SK-N-SH (cell line): Measurements from ENCODE around the gene PCAT6. TPM values are rescaled to one million over a fixed set of nuclear protein-coding genes. Genes with fewer than 3 reads are reported as not detected.

Source experiments
- CTCF ChIA-PET: fragments of 300-600, 350-600 bp; formaldehyde crosslinking; extraction: SDS; loops from one replicate; lab custom pipeline; 2021; lab: Yijun Ruan, JAX
- POLR2A ChIA-PET: fragments of 350-600 bp; sonication (Branson Sonifier 250); formaldehyde crosslinking; extraction: SDS; loops from one replicate; lab custom pipeline; 2020; ENCODE audit warnings: antibody characterized with exemption, inconsistent platforms; lab: Yijun Ruan, JAX
- DNase-seq: peaks from one replicate; pipeline ENCODE4 v3.0.0; 2012
- H2AFZ ChIP-seq: fragments of 200-600 bp; sonication (generic); 2 replicates; pipeline ENCODE4 v1.8.1; 2016; ENCODE audit warnings: antibody characterized with exemption, mild to moderate bottlenecking, low read depth
- H3F3A ChIP-seq: fragments of 200-600 bp; sonication (generic); replicated peaks from 2 replicates; pipeline ENCODE3; 2016; ENCODE audit warnings: antibody characterized with exemption, mild to moderate bottlenecking; ENCODE audit not compliant: insufficient read depth
- H3K27ac ChIP-seq, 2 experiments: fragments of 200-500 bp in 1 of 2; fragments of 200-600 bp in 1 of 2; sonication (Bioruptor generic) in 1 of 2; sonication (generic), shearing (Covaris generic) in 1 of 2; 2 replicates each; pipeline versions ENCODE4 v1.5.1 to v1.6.1; 2014 to 2016; ENCODE audit warnings: low read depth in 2 of 2, inconsistent platforms in 1 of 2, low read length in 1 of 2, mild to moderate bottlenecking in 1 of 2, mixed read lengths in 1 of 2
- H3K27me3 ChIP-seq: fragments of 200-600 bp; sonication (generic), shearing (Covaris generic); 2 replicates; pipeline ENCODE4 v1.6.1; 2016; ENCODE audit warnings: mixed run types; ENCODE audit not compliant: insufficient read depth
- H3K36me3 ChIP-seq, 2 experiments: fragments of 200-500 bp in 1 of 2; fragments of 200-600 bp in 1 of 2; sonication (Bioruptor generic) in 1 of 2; sonication (generic) in 1 of 2; replicated peaks in 1 of 2; 2 replicates each; pipeline versions ENCODE3 to v1.5.1; 2014 to 2016; ENCODE audit warnings: low read length in 1 of 2, mild to moderate bottlenecking in 1 of 2; ENCODE audit not compliant: insufficient read depth in 2 of 2, control insufficient read depth in 1 of 2
- H3K4me1 ChIP-seq, 2 experiments: fragments of 200-500 bp in 1 of 2; fragments of 200-600 bp in 1 of 2; sonication (Bioruptor generic) in 1 of 2; sonication (generic), shearing (Covaris generic) in 1 of 2; 2 replicates each; pipeline versions ENCODE4 v1.5.1 to v1.6.1; 2014 to 2016; ENCODE audit warnings: low read depth in 1 of 2, low read length in 1 of 2, mixed run types in 1 of 2; ENCODE audit not compliant: insufficient read depth in 2 of 2, control insufficient read depth in 1 of 2
- H3K4me2 ChIP-seq: fragments of 200-600 bp; sonication (generic), shearing (Covaris generic); 2 replicates; pipeline ENCODE4 v1.6.1; 2017; ENCODE audit warnings: mixed run types
- H3K4me3 ChIP-seq, 2 experiments: fragments of 200-500 bp in 1 of 2; fragments of 200-600 bp in 1 of 2; sonication (Bioruptor generic) in 1 of 2; sonication (generic), shearing (Covaris generic) in 1 of 2; 2 replicates each; pipeline versions ENCODE4 v1.5.1 to v1.8.1; 2014 to 2016; ENCODE audit warnings: low read depth in 2 of 2, inconsistent platforms in 1 of 2, low read length in 1 of 2, mild to moderate bottlenecking in 1 of 2, mixed read lengths in 1 of 2, moderate library complexity in 1 of 2
- H3K79me2 ChIP-seq: fragments of 200-600 bp; sonication (generic); 2 replicates; pipeline ENCODE4 v1.8.1; 2017; ENCODE audit warnings: mild to moderate bottlenecking; ENCODE audit not compliant: insufficient read depth
- H3K9ac ChIP-seq: fragments of 200-600 bp; sonication (generic); 2 replicates; pipeline ENCODE4 v1.6.1; 2017; ENCODE audit warnings: mixed run types
- H3K9me2 ChIP-seq: fragments of 200-600 bp; sonication (generic); 2 replicates; pipeline ENCODE4 v1.6.1; 2017; ENCODE audit warnings: mixed run types
- H3K9me3 ChIP-seq: fragments of 200-600 bp; sonication (generic); 2 replicates; pipeline ENCODE4 v1.6.1; 2017; ENCODE audit warnings: mixed run types, mild to moderate bottlenecking, moderate library complexity
- H4K20me1 ChIP-seq: fragments of 200-600 bp; sonication (generic); 2 replicates; pipeline ENCODE4 v1.6.1; 2017; ENCODE audit warnings: mild to moderate bottlenecking, mixed run types; ENCODE audit not compliant: insufficient read depth
- CHD2 ChIP-seq: fragments of 150-350 bp; IDR thresholded peaks from 2 replicates; pipeline ENCODE4 v1.6.1; 2018; ENCODE audit warnings: low read length; ENCODE audit not compliant: partially characterized antibody
- ELF1 ChIP-seq: IDR thresholded peaks from 2 replicates; pipeline ENCODE4 v1.4.0; 2012
- FOXJ3 ChIP-seq: sonication (generic); formaldehyde crosslinking; IDR thresholded peaks from 2 replicates; pipeline ENCODE4 v1.5.1; 2020; ENCODE audit warnings: mild to moderate bottlenecking, missing genetic modification reagents
- JUND ChIP-seq: IDR thresholded peaks from 2 replicates; pipeline ENCODE4 v1.4.0; 2012
- NRF1 ChIP-seq: IDR thresholded peaks from 2 replicates; pipeline ENCODE4 v1.6.1; 2012; ENCODE audit warnings: low read depth, mild to moderate bottlenecking, low read length
- POLR2AphosphoS5 ChIP-seq: IDR thresholded peaks from 2 replicates; pipeline ENCODE4 v1.6.1; 2012; ENCODE audit warnings: low read depth, low read length
- TAF1 ChIP-seq: IDR thresholded peaks from 2 replicates; pipeline ENCODE4 v1.6.1; 2012; ENCODE audit warnings: low read depth, mild to moderate bottlenecking, low read length, moderate library complexity, borderline replicate concordance
- TEAD4 ChIP-seq: IDR thresholded peaks from 2 replicates; pipeline ENCODE4 v1.4.0; 2012; ENCODE audit warnings: mild to moderate bottlenecking, borderline replicate concordance; ENCODE audit not compliant: insufficient read depth
- ZBTB33 ChIP-seq: IDR thresholded peaks from 2 replicates; pipeline ENCODE4 v1.4.0; 2012; ENCODE audit warnings: low read depth, borderline replicate concordance
- WGBS: methylation state at CpG from one replicate; pipeline ENCODE4 v1.1.6; 2017; ENCODE audit warnings: low lambda C conversion rate; 5-methylcytosine and 5-hydroxymethylcytosine counted together
- polyA plus RNA-seq, 3 experiments: library from polyadenylated mRNA; depleted of rRNA; stranded (reverse); fragments of >200 nt; gene quantifications; 2 replicates each; pipeline ENCODE4 v1.2.3, GENCODE V29; 2012
- TF ChIP-seq, protein P1 (sequence below): IDR thresholded peaks from 2 replicates; pipeline ENCODE4 v1.6.1; 2012; ENCODE audit warnings: mild to moderate bottlenecking, low read depth, low read length, moderate library complexity
- TF ChIP-seq, protein P2 (sequence below): IDR thresholded peaks from 2 replicates; pipeline ENCODE4; 2012

The PCAT6 gene
- polyA plus RNA-seq, 1 of the 3 experiments (the other 2 are of a cell fraction) = 6.9 TPM

- TF ChIP-seq, protein P1, sequence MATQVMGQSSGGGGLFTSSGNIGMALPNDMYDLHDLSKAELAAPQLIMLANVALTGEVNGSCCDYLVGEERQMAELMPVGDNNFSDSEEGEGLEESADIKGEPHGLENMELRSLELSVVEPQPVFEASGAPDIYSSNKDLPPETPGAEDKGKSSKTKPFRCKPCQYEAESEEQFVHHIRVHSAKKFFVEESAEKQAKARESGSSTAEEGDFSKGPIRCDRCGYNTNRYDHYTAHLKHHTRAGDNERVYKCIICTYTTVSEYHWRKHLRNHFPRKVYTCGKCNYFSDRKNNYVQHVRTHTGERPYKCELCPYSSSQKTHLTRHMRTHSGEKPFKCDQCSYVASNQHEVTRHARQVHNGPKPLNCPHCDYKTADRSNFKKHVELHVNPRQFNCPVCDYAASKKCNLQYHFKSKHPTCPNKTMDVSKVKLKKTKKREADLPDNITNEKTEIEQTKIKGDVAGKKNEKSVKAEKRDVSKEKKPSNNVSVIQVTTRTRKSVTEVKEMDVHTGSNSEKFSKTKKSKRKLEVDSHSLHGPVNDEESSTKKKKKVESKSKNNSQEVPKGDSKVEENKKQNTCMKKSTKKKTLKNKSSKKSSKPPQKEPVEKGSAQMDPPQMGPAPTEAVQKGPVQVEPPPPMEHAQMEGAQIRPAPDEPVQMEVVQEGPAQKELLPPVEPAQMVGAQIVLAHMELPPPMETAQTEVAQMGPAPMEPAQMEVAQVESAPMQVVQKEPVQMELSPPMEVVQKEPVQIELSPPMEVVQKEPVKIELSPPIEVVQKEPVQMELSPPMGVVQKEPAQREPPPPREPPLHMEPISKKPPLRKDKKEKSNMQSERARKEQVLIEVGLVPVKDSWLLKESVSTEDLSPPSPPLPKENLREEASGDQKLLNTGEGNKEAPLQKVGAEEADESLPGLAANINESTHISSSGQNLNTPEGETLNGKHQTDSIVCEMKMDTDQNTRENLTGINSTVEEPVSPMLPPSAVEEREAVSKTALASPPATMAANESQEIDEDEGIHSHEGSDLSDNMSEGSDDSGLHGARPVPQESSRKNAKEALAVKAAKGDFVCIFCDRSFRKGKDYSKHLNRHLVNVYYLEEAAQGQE = no peak
- no peak for TF ChIP-seq TEAD4
- no peak for TF ChIP-seq FOXJ3
- TF ChIP-seq ZBTB33 = no peak
- no peak for TF ChIP-seq NRF1
- no peak for TF ChIP-seq POLR2AphosphoS5
- no peak for TF ChIP-seq CHD2
- TF ChIP-seq, protein P2, sequence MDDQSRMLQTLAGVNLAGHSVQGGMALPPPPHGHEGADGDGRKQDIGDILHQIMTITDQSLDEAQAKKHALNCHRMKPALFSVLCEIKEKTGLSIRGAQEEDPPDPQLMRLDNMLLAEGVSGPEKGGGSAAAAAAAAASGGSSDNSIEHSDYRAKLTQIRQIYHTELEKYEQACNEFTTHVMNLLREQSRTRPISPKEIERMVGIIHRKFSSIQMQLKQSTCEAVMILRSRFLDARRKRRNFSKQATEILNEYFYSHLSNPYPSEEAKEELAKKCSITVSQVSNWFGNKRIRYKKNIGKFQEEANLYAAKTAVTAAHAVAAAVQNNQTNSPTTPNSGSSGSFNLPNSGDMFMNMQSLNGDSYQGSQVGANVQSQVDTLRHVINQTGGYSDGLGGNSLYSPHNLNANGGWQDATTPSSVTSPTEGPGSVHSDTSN = no peak
- TF ChIP-seq ELF1 = no peak
These were observed 21.2 kb downstream of the PCAT6 start (continued) for GRCh38 chr1:202831906-202832305.

GRCh38 chr1:202834771-202835547, 24.2 kb downstream of the PCAT6 start:
- H2AFZ ChIP-seq = no peak overlapping the region
- ChIA-PET CTCF (interaction anchor here (0.9 to 1.1 kb wide), 2 partner anchors 10 to 22 kb away, joined by 3 to 4 read pairs; no protein-coding TSS in a partner anchor), POLR2A (interaction anchor here (1.3 kb wide), 1 partner anchor 26 kb away, joined by 3 read pairs; no protein-coding TSS in a partner anchor)
- no peak overlapping the region for H3K27ac ChIP-seq
- no peaks in the 10 kb centered on the region for H3K27me3 ChIP-seq
- WGBS = 73% methylated on average over 10 of the region's 10 CpGs
- no peaks in the 10 kb centered on the region for H4K20me1 ChIP-seq
- no peaks in the 10 kb centered on the region for H3K9me2 ChIP-seq
- no peaks in the 10 kb centered on the region for H3K36me3 ChIP-seq
- no peaks in the 10 kb centered on the region for H3F3A ChIP-seq
- peaks cover 0 to 9% of the 10 kb centered on the region in 2 experiments; a peak in 1 of 4 replicates for H3K4me1 ChIP-seq
- no peak for TF ChIP-seq TAF1
- TF ChIP-seq JUND = no peak
- TF ChIP-seq, protein P1 = no peak
- H3K9ac ChIP-seq = no peak overlapping the region
- DNase-seq = no peak
- no peak overlapping the region for H3K4me2 ChIP-seq
- no peaks in the 10 kb centered on the region for H3K9me3 ChIP-seq
- no peaks in the 10 kb centered on the region for H3K79me2 ChIP-seq
- no peak overlapping the region for H3K4me3 ChIP-seq
